HG03280 (cell line): ENCODE measurements around the gene TGFBI.

Experiments
- ATAC-seq: cut with Tn5 transposase; IDR thresholded peaks from one replicate; pipeline ENCODE4 v1.9.1; 2021; ENCODE audit warnings: mild to moderate bottlenecking, moderate library complexity; ENCODE audit not compliant: unreplicated experiment

TGFBI gene

GRCh38 chr5:136023958-136024541 is 4.7 kb upstream of the TGFBI start:
- no peak for ATAC-seq

DNA sequence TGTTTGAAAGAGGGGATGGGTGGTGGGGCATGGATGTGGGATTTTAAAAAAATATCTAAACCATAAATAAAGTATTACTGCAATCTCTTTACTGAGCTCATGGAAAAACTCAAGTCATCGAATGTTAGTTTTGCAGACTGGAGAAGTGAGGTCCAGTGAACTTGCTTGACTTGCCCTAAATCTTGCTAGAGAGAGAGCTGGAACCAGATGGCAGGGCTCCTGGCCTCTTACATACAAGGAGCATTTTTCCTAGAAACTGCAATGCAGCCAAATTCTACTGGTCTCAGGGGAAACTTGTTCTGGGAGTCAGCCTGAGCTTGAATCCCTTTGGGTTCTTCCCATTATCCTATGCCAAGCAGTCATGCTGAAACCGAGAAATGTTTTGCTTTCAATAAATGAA is 2.9 kb upstream of the TGFBI start:
- ATAC-seq = no peak

- ATAC-seq = no peak
Observed at GRCh38 chr5:136026636-136027035, 2.2 kb upstream of the TGFBI start.

DNA sequence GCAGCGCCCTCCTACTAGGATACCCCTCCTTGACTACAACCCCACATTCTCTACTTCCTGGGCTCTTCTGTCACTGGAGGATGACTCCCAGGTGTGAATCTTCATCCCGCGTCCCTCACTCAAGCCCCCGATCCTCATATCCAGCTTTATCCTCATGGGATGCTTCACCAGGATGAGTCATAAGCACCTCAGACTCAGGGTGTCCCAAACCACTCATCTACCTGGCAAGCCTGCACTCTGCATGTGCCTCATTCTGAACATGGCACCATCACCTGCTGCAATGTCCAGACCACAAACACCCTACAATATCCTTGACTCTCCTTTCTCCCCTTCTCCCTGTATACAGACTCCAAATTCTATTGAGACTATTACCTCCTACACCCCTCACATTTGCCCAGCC is 1.5 kb upstream of the TGFBI start:
- no peak for ATAC-seq

- ATAC-seq = no peak
Observed at GRCh38 chr5:136028090-136028489, 698 bp upstream of the TGFBI start.

- ATAC-seq = no peak
Observed at GRCh38 chr5:136030252-136030651, 1.5 kb downstream of the TGFBI start.

DNA sequence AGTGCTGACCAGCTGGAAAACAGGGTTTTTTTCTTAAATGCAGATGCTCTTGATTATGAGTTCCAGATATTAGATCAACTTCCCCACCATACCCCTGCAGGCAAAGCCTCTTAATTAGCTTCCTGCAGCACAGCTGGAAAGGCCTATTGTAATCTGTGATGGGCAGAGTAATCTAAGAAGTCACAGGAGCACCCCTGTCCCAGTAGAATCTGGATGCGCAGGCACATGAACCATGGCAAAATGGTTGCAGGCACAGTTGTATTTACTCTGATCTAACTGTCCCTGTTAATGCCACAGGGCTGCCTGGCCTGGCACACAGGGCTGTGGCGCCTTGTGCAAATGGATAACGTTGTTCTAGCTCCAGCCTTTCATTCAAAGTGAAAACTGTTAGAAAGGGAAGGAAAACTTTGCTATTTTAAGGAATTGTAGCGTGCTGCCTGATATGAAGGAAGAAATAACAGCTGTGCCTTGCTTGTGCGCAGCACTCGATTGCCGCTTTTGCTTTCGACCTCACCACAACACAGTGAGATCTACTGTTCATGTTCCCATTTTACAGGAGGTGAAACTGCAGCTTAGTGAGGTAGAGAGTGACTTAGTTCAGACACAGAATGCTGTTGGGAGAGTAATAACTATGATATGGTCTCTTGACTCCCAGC is 2.3 kb downstream of the TGFBI start:
- ATAC-seq = peak; percentile 81

DNA sequence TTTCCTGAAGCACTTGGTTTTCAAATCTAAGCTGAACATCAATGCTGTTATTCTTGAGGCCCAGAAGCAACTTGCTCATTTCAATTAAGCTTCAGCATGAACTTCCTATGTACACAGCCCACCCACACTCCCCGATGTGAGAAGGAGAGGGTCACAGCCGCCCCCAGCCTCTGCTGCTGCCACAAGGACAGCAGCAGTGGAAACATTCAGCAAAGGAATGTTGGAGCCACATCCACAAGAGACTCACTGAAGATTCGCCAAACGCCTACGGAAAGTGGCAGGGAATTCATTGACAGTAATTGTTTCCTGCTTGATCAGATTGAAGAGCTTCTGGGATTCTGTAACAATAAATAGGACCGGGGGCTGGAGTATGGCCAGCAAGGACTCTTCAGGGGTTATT is 2.9 kb downstream of the TGFBI start:
- ATAC-seq = no peak

DNA sequence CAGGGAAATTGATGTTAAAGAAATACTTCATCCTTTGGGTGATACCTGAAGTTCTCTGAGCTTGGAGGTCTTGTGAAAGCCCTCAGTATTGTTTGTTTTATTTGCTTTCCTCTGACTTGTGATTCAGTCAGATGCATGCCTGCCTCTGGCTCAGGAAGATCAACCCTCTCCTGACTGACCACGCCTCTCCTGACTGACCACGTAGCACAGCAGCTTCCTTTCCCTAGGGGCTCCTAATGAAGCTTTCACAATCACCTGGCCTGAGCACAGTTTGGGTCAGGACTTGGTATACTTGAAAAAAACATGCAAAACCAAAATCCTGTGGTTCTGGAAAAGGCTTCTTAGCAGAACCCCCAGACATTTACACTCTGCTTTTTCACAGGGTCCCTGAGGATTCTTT is 3.8 kb downstream of the TGFBI start:
- no peak for ATAC-seq

- no peak for ATAC-seq
Observed at GRCh38 chr5:136033234-136033633, 4.4 kb downstream of the TGFBI start.

- ATAC-seq = no peak
Observed at GRCh38 chr5:136033848-136034247, 5.1 kb downstream of the TGFBI start.

GRCh38 chr5:136034492-136034891 is 5.7 kb downstream of the TGFBI start:
- no peak for ATAC-seq

DNA sequence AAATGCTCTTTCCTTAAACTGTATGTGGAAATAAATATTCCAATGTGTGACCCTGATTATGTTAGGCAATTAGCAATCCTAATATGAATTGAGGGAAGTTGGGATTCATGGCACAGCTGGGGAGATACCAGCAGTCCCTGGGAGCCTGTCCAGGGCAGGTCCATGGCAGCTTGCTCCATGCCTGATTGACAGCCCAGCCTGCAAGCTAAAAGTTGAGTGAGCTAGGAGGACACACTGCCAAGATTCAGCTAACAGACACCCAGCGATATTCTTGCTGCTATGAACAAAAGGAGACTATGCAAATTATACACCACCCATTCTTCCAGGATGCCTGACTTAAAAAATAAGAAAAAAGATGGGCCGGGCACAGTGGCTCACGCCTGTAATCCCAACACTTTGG is 6.2 kb downstream of the TGFBI start:
- ATAC-seq = no peak

- ATAC-seq = no peak
Observed at GRCh38 chr5:136035837-136036236, 7.0 kb downstream of the TGFBI start.

DNA sequence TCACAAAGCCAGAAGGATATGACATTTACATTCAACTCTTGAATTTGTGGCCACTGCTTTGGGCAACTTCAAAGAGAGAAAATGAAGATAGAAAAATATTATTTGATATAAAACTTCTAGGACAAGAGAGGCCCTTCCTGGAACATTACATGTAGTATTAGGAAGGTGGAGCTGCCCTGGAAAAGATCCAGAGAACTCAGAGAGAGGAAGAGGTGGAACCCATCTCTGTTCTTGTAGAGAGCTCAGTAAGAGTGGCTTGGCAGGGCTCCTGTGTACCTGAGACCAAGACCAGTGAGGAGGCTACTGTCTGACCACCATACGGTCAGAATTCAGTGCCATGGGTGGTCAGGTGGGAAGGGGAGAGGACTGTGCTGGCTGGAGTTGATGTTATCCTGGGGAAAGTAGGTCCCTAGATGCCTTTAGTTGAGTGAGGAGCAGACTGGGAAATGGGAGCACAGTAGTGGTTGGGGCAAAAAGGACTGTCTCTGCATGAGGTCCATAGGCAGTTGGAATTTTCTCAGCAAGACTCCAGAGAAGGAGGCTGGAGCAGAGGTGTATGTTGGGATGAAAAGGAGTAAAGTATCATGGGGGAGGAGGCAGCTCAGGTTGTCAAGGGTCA is 7.6 kb downstream of the TGFBI start:
- no peak for ATAC-seq

GRCh38 chr5:136037001-136037705 is 8.4 kb downstream of the TGFBI start:
- peak; percentile 45 for ATAC-seq

- no peak for ATAC-seq
Observed at GRCh38 chr5:136038635-136039034, 9.8 kb downstream of the TGFBI start.

- no peak for ATAC-seq
Observed at GRCh38 chr5:136039202-136039601, 10.4 kb downstream of the TGFBI start.

GRCh38 chr5:136040746-136041415 is 12.1 kb downstream of the TGFBI start:
- no peak for ATAC-seq

GRCh38 chr5:136042156-136042555 is 13.4 kb downstream of the TGFBI start:
- no peak for ATAC-seq

GRCh38 chr5:136042665-136043121 is 13.9 kb downstream of the TGFBI start:
- no peak for ATAC-seq
